Neuronal stem cell (in vitro differentiated cells): Measurements from ENCODE around the gene CAMK2B.

ENCODE experiments used
- DNase-seq: peaks from one replicate; pipeline ENCODE4 v3.0.0-alpha.2; 2013; ENCODE audit warnings: low spot score
- H2AFZ ChIP-seq: one replicate; pipeline ENCODE4 v1.6.1; 2013; ENCODE audit warnings: mild to moderate bottlenecking, low read length, inconsistent platforms
- H2AK5ac ChIP-seq: 2 replicates; pipeline ENCODE4 v1.6.1; 2013; ENCODE audit warnings: low read depth, mild to moderate bottlenecking, inconsistent platforms, low read length, moderate library complexity, mixed read lengths
- H2BK120ac ChIP-seq: 2 replicates; pipeline ENCODE4 v1.6.1; 2013; ENCODE audit warnings: low read depth, mild to moderate bottlenecking, inconsistent platforms, low read length, moderate library complexity, mixed read lengths
- H2BK12ac ChIP-seq: one replicate; pipeline ENCODE4 v1.6.1; 2013; ENCODE audit warnings: low read length, inconsistent platforms
- H2BK15ac ChIP-seq: 2 replicates; pipeline ENCODE4 v1.6.1; 2013; ENCODE audit warnings: mild to moderate bottlenecking, low read length, inconsistent platforms, mixed read lengths
- H2BK5ac ChIP-seq: one replicate; pipeline ENCODE4 v1.6.1; 2013; ENCODE audit warnings: inconsistent platforms, mild to moderate bottlenecking, low read length, moderate library complexity
- H3K14ac ChIP-seq: one replicate; pipeline ENCODE4 v1.6.1; 2013; ENCODE audit warnings: low read length, inconsistent platforms
- H3K18ac ChIP-seq: 2 replicates; pipeline ENCODE4 v1.6.1; 2013; ENCODE audit warnings: low read length, inconsistent platforms
- H3K23ac ChIP-seq: 2 replicates; pipeline ENCODE4 v1.6.1; 2013; ENCODE audit warnings: low read depth, mild to moderate bottlenecking, mixed read lengths, low read length, inconsistent platforms; ENCODE audit not compliant: poor library complexity
- H3K27ac ChIP-seq: replicated peaks from 3 replicates; pipeline ENCODE4 v1.5.1; 2013; ENCODE audit warnings: low read length, inconsistent platforms
- H3K27me3 ChIP-seq, 3 experiments: 2 replicates each; pipeline ENCODE4 v1.6.1; 2013; ENCODE audit warnings: low read length in 3 of 3, mild to moderate bottlenecking in 2 of 3, inconsistent platforms in 1 of 3, low read depth in 1 of 3, mixed read lengths in 1 of 3, moderate library complexity in 1 of 3; ENCODE audit not compliant: control insufficient read depth in 3 of 3, insufficient read depth in 3 of 3
- H3K36me3 ChIP-seq, 2 donors: replicated peaks in 1 of 2; 2 replicates each; pipeline ENCODE4 v1.6.1; 2013; ENCODE audit warnings: low read length in 2 of 2; ENCODE audit not compliant: control insufficient read depth in 2 of 2, insufficient read depth in 2 of 2
- H3K4ac ChIP-seq: 2 replicates; pipeline ENCODE4 v1.6.1; 2013; ENCODE audit warnings: inconsistent platforms, mild to moderate bottlenecking, low read length, moderate library complexity
- H3K4me1 ChIP-seq, 2 donors: 1 replicate in 1 of 2; 2 replicates in 1 of 2; pipeline ENCODE4 v1.6.1; 2013; ENCODE audit warnings: low read length in 2 of 2, low read depth in 1 of 2; ENCODE audit not compliant: control insufficient read depth in 2 of 2, insufficient read depth in 1 of 2
- H3K4me2 ChIP-seq: one replicate; pipeline ENCODE4 v1.6.1; 2013; ENCODE audit warnings: mild to moderate bottlenecking, low read length, inconsistent platforms; ENCODE audit not compliant: insufficient read depth, poor library complexity, severe bottlenecking
- H3K4me3 ChIP-seq, 2 donors: 2 replicates each; pipeline ENCODE4 v1.5.1; 2013; ENCODE audit warnings: low read length in 2 of 2, mild to moderate bottlenecking in 2 of 2, inconsistent platforms in 1 of 2, moderate library complexity in 1 of 2
- H3K79me1 ChIP-seq: one replicate; pipeline ENCODE4 v1.6.1; 2013; ENCODE audit warnings: low read depth, mild to moderate bottlenecking, inconsistent platforms, low read length, moderate library complexity
- H3K9ac ChIP-seq: one replicate; pipeline ENCODE4 v1.6.1; 2013; ENCODE audit warnings: mild to moderate bottlenecking, low read depth, low read length, inconsistent platforms; ENCODE audit not compliant: poor library complexity
- H3K9me3 ChIP-seq, 2 donors: replicated peaks in 1 of 2; 2 replicates each; pipeline versions ENCODE3 to v1.6.1; 2013; ENCODE audit warnings: low read length in 2 of 2, mild to moderate bottlenecking in 2 of 2, inconsistent platforms in 1 of 2, low read depth in 1 of 2, mixed read lengths in 1 of 2, moderate library complexity in 1 of 2; ENCODE audit not compliant: control insufficient read depth in 2 of 2, insufficient read depth in 1 of 2
- H4K8ac ChIP-seq: one replicate; pipeline ENCODE4 v1.6.1; 2013; ENCODE audit warnings: low read depth, mild to moderate bottlenecking, inconsistent platforms, low read length, moderate library complexity
- H4K91ac ChIP-seq: one replicate; pipeline ENCODE4 v1.6.1; 2013; ENCODE audit warnings: low read length, low read depth, mild to moderate bottlenecking, inconsistent platforms; ENCODE audit not compliant: poor library complexity
- WGBS, 2 donors: extraction: QIAGEN DNeasy Blood & Tissue Kit; methylation state at CpG; one replicate each; pipeline ENCODE4 v1.1.7; 2013; ENCODE audit warnings: missing lambda C conversion rate in 2 of 2, mixed read lengths in 1 of 2; ENCODE audit not compliant: insufficient read length in 2 of 2, insufficient replicate concordance in 1 of 2; ENCODE audit errors: extremely low coverage in 2 of 2; 5-methylcytosine and 5-hydroxymethylcytosine counted together

CAMK2B gene

GRCh38 chr7:44258865-44259546 is 66.4 kb downstream of the CAMK2B start:
- H3K9ac ChIP-seq, result peak overlapping the region; percentile 57
- H3K18ac ChIP-seq, result peak overlapping the region; percentile 84
- H3K9me3 ChIP-seq, result no peaks in the 10 kb centered on the region
- no peak for DNase-seq
- H3K4me1 ChIP-seq, result peaks cover 13 to 17% of the 10 kb centered on the region in 2 donors
- H4K8ac ChIP-seq, result no peak overlapping the region
- H3K79me1 ChIP-seq, result no peaks in the 10 kb centered on the region
- H2BK5ac ChIP-seq, result peak overlapping the region; percentile 7
- H3K4me2 ChIP-seq, result no peak overlapping the region
- H3K4ac ChIP-seq, result no peak overlapping the region
- no peak overlapping the region for H3K4me3 ChIP-seq
- H2BK120ac ChIP-seq, result peak overlapping the region; percentile 64
- no CpG with 5 or more reads among the region's 14 CpGs for WGBS, 2 donors
- H3K36me3 ChIP-seq, result no peaks in the 10 kb centered on the region
- no peak overlapping the region for H2AFZ ChIP-seq
- H2AK5ac ChIP-seq, result peak overlapping the region; percentile 82
- H3K27me3 ChIP-seq, result peaks cover 0 to 12% (median 0%) of the 10 kb centered on the region in 3 experiments
- peak overlapping the region; percentile 19 for H4K91ac ChIP-seq
- peak overlapping the region; percentile 62 for H3K23ac ChIP-seq
- H2BK12ac ChIP-seq, result no peak overlapping the region
- H2BK15ac ChIP-seq, result peak overlapping the region; percentile 21
- no peak overlapping the region for H3K27ac ChIP-seq
- H3K14ac ChIP-seq, result peak overlapping the region; percentile 79

GRCh38 chr7:44258423-44258760 is 67.0 kb downstream of the CAMK2B start:
- no peak for DNase-seq
- no peak overlapping the region for H2BK12ac ChIP-seq
- peak overlapping the region; percentile 79 for H3K14ac ChIP-seq
- no peak overlapping the region for H3K4me2 ChIP-seq
- H3K4me3 ChIP-seq, result peak overlapping the region in 1 of 2 donors; percentile 7
- H2BK15ac ChIP-seq, result peak overlapping the region; percentile 21
- peak overlapping the region; percentile 82 for H2AK5ac ChIP-seq
- H3K9ac ChIP-seq, result peak overlapping the region; percentile 65
- H3K27me3 ChIP-seq, result peaks cover 0 to 6% (median 0%) of the 10 kb centered on the region in 3 experiments
- H3K4me1 ChIP-seq, result peaks cover 11 to 17% of the 10 kb centered on the region in 2 donors
- H3K27ac ChIP-seq, result no peak overlapping the region
- H4K91ac ChIP-seq, result peak overlapping the region; percentile 98
- H3K79me1 ChIP-seq, result no peaks in the 10 kb centered on the region
- peak overlapping the region; percentile 64 for H2BK120ac ChIP-seq
- H3K18ac ChIP-seq, result peak overlapping the region; percentile 84
- no CpG with 5 or more reads among the region's 4 CpGs for WGBS, 2 donors
- no peak overlapping the region for H3K4ac ChIP-seq
- no peaks in the 10 kb centered on the region for H3K36me3 ChIP-seq
- H2BK5ac ChIP-seq, result peak overlapping the region; percentile 7
- H3K9me3 ChIP-seq, result no peaks in the 10 kb centered on the region
- no peak overlapping the region for H4K8ac ChIP-seq
- no peak overlapping the region for H2AFZ ChIP-seq
- peak overlapping the region; percentile 62 for H3K23ac ChIP-seq

GRCh38 chr7:44257618-44258422 is 67.6 kb downstream of the CAMK2B start:
- no peak overlapping the region for H3K4me2 ChIP-seq
- no peak overlapping the region for H3K27ac ChIP-seq
- H2BK120ac ChIP-seq, result peak overlapping the region; percentile 16
- peak overlapping the region in 1 of 2 donors; percentile 7 for H3K4me3 ChIP-seq
- H2BK5ac ChIP-seq, result peak overlapping the region; percentile 70
- H3K27me3 ChIP-seq, result peaks cover 0 to 6% (median 0%) of the 10 kb centered on the region in 3 experiments
- peaks cover 11 to 17% of the 10 kb centered on the region in 2 donors for H3K4me1 ChIP-seq
- peak overlapping the region; percentile 3 for H2BK15ac ChIP-seq
- peak overlapping the region; percentile 60 for H2AFZ ChIP-seq
- H2AK5ac ChIP-seq, result peak overlapping the region; percentile 82
- no peaks in the 10 kb centered on the region for H3K36me3 ChIP-seq
- peak overlapping the region; percentile 65 for H3K9ac ChIP-seq
- H4K8ac ChIP-seq, result peak overlapping the region; percentile 70
- peak overlapping the region; percentile 98 for H4K91ac ChIP-seq
- H3K4ac ChIP-seq, result no peak overlapping the region
- WGBS, 2 donors, result no CpG with 5 or more reads among the region's 18 CpGs
- no peaks in the 10 kb centered on the region for H3K9me3 ChIP-seq
- no peak for DNase-seq
- H3K14ac ChIP-seq, result peak overlapping the region; percentile 63
- H3K79me1 ChIP-seq, result no peaks in the 10 kb centered on the region
- H2BK12ac ChIP-seq, result no peak overlapping the region
- peak overlapping the region; percentile 76 for H3K23ac ChIP-seq
- peak overlapping the region; percentile 84 for H3K18ac ChIP-seq

GRCh38 chr7:44257213-44257612 is 68.2 kb downstream of the CAMK2B start:
- Histone ChIP-seq H2BK120ac (peak overlapping the region; percentile 16), H3K4ac (no peak overlapping the region), H3K4me2 (no peak overlapping the region), H3K9me3 (no peaks in the 10 kb centered on the region), H3K4me3 (no peak overlapping the region), H3K18ac (peak overlapping the region; percentile 81), H3K36me3 (no peaks in the 10 kb centered on the region), H2AFZ (peak overlapping the region; percentile 60), H4K91ac (no peak overlapping the region), H2AK5ac (peak overlapping the region; percentile 60), H3K23ac (peak overlapping the region; percentile 76), H3K14ac (peak overlapping the region; percentile 63), H3K27ac (no peak overlapping the region), H3K79me1 (no peaks in the 10 kb centered on the region), H2BK12ac (peak overlapping the region; percentile 1), H2BK15ac (peak overlapping the region; percentile 59), H3K27me3 (peaks cover 0 to 3% (median 0%) of the 10 kb centered on the region in 3 experiments), H4K8ac (no peak overlapping the region), H2BK5ac (peak overlapping the region; percentile 70), H3K4me1 (peaks cover 11 to 17% of the 10 kb centered on the region in 2 donors), H3K9ac (no peak overlapping the region)
- DNase-seq, result no peak
- no CpG with 5 or more reads among the region's 6 CpGs for WGBS, 2 donors
